ENCODE data around the gene AGO4.
"Not testable (repeated sequence)": the region's sequence is repeated elsewhere in the genome, so short reads cannot be mapped to it uniquely, and the experiment has no call there.

Gene AGO4

DNA sequence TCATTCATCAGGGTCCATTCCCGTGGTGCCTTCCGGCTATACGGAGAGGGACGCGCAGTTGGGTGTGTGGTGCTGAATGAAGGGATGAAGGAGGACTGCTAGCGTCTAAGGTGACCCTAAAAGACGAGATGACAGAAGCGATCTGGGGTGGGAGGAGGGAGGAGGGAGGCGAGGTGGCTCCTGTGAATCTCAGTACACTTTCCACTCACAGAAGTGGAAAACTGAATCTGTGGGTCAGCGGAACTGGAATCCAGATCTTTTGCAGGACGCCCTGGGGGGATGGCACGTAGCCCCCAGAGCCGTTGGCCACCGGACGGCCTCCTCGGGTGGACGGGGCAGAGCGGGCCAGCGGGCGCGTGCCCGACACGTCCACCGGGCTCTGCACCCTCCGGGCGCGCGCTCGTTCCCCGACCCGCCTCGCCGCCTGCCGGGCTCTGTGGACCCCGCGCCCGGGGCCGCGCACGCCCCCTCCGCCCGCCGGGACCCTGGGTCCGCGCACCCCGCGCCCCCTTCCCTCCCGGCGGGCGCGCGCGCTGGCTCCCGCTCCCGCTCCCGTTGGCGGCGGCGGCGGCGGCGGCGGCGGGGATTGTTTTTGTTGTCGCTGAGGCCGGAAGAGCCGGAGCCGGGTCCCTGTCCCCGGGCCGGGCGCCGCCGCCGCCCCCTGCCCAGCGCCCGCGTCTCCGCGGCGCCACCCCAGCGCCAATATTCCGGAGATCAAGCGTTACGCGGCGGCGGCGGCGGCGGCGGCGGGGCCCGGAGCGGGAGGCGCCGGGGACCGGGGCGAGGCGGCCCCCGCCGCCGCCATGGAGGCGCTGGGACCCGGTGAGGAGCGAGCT, at the start of gene AGO4:
TSS of gene AGO4 (plus strand) at position 403 of the 836 bp plus-strand sequence. CDS start at position 804, 401 bp downstream.
- DNase-seq, result peak; percentile 46

DNA sequence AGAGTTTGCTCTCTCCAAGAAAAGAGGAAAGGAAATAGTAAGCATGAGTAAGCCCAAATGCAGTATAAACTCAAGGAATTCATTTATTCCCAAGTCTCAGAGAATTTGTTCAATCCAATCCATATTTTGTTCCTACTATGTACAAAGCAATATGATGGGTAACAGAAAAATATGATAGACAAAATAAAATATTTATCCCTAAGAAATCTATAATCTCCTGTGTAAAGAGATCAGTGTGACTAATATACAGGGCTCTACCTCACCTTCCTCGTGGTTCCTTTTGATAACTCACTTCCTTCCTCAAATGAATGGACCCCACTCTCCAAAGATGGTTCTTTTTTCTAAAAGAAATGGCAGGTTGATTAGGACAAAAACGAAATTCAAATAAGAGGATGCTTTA, 45.7 kb upstream of the AGO4 start:
- no peak for DNase-seq

DNA sequence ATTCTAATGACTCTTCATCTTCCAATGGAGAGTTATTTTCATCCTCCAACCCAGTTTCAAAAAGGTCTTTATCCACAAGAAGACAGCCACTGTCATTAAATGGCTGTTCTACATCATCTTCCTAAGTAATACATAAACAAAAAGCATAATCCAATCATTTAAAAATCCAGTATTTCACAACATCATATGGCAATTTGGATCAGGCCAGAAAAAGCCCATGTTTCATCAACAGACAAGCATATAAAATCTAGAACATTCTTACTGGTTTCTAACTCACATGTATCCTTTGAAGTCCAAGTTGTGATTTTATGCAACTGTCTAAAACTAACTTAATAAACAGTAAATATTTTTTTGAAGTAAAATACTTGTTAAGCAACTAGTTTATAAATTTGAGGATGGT, 44.6 kb upstream of the AGO4 start:
- no peak for DNase-seq

DNA sequence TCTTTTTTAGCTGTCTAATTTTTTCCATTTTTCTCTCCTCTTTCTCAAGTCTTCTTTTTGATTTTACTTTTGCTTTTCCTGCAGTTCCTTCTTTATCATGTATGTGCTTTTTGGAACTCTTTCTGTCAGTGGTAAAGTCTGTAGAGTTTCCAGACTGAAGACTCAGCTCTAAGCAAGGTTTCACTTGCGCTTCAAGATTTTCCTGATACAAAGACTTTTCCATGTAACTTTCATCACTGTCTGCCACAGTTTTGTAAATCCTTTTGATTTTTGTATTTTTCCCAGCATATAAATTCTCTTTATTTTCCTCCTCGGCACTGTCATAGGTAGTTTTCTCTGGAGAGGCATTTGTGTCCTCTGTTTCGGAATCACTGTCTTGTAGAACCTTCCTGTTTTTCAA, 43.5 kb upstream of the AGO4 start:
- no peak for DNase-seq

DNA sequence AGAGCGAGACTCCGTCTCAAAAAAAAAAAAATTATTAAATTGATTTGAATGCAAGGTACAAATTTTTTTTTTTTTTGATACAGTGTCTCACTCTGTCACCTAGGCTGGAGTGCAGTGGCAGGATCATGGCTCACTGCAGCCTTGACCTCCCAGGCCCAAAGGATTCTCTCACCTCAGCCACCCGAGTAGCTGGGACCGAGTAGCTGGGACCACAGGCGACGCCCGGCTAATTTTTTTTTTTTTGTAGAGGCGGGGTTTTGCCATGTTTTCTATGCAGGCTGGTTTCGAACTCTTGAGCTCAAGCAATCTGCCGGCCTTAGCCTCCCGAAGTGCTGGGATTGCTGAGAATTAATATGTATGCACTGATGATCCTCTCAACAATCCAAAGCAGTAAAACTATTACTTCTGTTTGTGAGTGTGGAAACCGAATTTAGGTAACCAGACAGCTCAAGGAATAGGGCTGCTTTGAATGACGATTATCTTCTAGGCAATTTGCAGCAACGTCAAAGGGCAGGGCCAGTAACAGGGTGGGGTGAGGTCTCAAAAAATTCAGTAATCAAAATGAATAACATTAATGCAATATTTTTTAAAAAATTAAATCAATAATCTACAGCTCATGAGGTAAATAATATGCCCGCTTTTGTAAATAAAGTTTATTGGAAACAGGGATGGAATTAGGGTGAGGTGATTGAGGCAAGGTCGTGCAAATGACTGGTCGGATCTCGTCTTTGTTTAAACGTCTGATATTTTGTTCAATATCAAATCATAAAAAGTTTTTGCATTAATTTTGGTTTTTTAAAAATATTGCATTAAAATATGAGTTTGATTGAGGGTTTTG, 39.2 kb upstream of the AGO4 start:
- DNase-seq, result no peak

DNA sequence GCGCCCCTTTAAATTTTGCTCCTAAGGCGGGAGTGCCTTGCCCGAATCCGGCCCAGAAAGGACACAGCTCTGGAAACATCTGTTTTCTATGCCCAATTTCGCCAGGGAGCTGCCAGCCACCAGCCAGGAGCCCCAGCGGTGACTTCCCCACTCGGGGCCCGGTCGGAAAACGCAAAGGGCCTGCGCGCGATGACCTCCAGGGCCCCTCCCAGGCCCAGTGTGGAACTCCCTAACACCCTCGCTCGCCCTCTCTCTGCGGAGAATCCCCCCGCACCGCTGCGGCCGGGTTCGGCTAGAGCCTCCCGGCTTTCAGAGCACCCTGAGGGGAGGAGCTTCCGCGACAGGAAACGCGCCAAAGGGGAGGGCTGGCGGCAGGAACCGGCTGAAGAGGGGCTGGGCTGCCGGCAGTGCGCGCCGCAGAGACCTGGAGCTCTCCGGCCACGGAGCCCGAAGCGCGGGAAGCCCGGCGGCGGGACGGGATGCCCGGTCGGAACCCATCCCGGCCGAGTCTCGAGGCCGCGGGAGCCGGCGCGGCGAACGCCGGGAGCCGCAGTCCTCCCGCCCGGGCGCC, 38.5 kb upstream of the AGO4 start:
- DNase-seq, result peak; percentile 87

DNA sequence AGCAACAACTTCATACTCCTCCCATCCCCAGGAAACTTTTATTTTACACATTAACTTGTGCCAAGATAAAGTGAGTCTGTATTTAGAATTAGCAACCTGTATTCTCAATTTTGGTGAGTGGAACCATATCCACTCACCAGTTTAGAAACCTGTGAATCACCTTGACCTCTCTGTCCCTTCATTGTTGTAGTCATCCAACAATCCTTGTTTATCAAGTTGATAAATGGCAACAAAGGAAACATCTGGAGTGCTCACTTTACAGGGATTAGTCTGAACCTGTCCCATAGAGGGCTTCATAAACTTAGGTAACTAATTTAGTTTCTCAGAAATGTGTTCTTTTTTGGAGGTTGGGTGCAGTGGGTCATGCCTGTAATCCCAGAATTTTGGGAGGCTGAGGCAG, 34.1 kb upstream of the AGO4 start:
- no peak for DNase-seq

DNA sequence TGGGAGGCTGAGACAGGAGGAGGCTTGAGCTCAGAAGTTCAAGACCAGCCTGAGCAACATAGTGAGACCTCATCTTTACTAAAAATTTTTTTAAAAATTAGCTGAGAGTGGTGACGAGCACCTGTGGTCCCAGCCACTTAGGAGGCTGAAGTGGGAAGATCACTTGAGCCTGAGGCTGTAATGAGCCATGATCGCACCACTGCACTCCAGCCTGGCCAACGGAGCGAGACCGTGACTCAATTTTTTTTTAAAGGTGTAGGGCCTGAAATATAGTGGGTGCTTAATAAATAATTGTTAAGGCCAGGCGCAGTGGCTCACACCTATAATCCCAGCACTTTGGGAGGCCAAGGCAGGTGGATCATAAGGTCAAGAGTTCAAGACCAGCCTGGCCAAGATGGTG, 31.6 kb upstream of the AGO4 start:
- DNase-seq, result not testable (repeated sequence)

DNA sequence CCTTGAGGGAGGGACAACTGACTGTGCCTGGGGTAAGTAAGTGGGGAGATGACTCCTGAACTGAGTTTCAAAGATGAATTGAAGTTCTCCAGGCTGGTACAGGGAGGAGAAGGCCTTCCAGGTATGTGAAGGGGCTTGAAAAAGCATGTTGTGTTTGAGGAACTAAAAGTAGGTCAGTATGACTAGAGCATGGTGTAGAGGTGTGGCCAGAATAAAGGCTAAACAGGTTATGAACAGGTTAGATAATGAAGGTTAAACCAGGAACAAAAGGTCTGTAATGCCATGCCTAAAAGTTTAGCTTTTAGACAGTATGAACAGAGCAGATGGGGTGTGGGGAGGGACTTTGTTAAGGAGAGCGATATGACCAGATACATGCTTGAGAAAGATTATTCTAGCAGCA, 30.7 kb upstream of the AGO4 start:
- DNase-seq, result no peak

DNA sequence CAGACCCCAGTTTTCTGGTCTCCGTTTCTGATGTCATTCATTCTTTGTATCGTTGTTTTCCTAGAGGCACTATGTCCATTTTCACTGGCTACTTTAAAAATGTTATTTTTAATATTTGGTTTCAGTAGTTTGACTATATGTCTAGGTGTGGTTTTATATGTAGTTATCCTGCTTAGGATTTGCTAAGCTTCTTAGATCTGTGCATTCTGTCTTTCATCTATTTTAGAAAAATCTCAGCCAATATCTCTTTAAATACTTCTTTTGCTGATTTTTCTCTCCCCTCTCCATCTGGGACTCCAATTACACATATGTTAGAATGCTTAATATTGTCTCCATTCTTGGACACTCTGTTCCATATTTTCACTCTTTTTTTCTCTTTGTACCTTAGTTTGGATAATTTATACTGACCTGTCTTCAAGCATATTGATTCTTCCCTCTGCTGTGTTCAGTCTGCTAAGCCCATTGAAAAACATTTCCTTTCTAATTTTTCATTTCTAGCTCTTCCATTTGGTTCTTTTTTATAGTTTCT, 24.7 kb upstream of the AGO4 start:
- no peak for DNase-seq

DNA sequence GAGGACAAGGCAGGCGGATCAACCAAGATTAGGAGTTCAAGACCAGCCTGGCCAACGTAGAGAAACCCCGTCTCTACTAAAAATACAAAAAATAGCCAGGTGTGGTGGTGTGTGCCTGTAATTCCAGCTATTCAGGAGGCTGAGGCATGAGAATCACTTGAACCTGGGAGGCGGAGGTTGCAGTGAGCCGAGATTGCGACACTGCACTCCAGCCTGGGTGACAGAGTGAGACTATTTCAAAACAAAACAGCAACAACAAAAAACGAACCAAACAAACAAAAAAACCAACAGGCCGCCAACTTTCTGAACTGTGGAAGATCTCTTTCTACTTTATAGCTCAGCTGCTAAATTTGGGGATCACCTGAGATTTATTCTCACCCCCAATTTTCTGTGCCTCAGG, 23.5 kb upstream of the AGO4 start:
- DNase-seq, result not testable (repeated sequence)

DNA sequence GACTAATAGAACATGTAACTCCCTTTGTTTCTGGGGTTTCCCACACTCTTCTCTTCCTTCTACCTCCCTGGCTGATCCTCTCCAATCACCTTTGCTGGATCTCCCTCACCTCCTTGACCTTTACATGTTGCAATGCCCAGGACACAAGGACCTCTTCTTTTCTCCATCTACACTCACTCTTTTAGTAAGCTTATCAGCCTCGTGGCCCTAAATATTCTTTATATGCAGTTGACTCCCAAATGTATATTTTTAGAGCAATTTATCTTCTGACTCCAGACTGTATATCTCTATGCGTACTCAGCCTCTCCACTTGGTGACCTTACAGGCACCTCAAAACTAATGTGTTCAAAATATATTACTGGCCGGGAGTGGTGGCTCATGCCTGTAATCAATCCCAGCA, 19.7 kb upstream of the AGO4 start:
- no peak for DNase-seq

DNA sequence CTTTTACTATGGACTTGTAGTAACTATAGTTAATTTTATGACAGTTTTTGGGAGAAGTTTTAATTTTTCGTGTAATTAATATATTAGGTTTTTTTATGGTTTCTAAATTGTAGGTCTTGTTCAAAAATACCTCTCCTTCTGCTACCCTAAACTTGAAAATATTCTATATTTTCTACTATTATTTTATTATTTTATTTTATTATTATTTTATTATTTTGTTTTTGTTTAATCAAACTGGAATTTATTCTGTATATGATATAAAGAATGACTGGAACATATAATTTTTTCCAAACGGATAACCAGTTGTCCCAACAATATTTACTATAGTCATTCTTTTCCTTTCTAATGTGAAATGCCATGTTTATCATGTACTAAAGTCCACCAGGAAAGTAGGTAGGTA, 17.1 kb upstream of the AGO4 start:
- DNase-seq, result no peak

DNA sequence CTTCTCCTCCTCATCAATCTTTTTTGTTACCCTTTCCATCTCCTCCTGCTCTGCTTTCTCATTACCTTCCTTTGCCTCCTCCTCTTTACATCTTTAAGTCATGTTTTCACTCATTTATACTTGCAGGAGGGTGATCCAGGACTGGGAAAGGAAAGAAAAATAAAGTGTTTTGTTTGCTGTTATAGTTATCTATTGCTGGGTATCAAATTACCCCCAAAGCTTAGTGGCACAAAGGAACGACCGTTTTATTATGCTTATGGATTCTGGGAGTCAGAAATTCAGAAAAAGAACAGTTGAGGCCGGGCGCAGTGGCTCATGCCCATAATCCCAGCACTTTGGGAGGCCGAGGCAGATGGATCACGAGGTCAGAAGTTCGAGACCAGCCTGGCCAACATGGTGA, 12.5 kb upstream of the AGO4 start:
- no peak for DNase-seq

DNA sequence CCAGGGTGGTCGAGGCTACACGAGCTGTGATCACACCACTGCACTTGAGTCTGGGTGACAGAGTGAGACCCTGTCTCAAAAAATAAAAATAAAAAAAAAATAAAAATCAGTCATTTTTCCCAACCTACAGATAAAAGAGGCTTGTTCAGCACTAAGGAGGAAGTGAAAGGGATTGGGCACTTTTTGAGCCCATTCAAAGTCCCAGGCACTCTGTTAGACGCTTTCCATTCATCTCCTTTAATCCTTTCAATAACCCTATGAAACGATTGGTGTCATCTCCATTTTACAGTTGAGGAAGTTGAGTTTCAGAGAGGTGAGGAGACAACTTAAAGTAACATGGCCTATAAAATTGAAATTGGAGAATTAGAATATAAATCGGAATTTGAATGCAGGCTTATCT, 10.4 kb upstream of the AGO4 start:
- DNase-seq, result no peak

DNA sequence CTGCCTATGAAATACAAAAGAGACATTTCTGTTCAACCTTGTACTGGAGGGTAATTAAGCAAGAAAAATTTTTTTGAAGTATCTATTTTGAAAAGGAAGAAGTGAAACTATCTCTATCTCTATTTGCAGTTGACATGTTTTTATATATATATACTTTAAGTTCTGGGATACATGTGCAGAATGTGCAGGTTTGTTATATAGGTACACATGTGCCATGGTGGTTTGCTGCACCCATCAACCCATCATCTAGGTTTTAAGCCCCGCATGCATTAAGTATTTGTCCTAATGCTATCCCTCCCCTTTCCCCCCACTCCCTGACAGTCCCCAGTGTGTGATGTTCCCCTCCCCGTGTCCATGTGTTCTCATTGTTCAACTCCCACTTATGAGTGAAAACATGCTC, 9.8 kb upstream of the AGO4 start:
- not testable (repeated sequence) for DNase-seq

DNA sequence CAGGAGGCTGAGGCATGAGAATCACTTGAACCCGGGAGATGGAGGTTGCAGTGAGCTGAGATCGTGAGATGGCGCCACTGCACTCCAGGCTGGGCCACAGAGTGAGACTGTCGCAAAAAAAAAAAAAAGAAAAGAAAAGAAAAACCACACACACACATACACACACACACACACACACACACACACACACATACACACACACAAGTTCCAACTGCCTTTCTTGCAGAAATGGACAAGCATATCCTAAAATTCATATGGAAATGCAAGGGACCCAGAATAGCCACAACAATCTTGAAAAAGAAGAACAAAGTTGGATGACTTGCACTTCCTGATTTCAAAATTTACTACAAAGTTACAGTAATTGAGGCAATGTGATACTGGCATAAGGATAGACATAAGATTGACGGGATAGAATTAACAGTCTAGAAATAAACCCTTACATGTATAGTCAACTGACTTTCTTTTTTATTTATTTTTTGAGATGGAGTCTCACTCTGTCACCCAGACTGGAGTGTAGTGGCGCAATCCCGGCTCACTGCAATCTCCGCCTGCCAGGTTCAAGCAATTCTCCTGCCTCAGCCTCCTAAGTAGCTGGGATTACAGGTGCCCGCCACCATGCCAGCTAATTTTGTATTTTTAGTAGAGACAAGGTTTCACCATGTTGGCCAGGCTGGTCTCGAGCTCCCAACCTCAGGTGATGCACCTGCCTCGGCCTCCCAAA, 7.5 kb upstream of the AGO4 start:
- not testable (repeated sequence) for DNase-seq

DNA sequence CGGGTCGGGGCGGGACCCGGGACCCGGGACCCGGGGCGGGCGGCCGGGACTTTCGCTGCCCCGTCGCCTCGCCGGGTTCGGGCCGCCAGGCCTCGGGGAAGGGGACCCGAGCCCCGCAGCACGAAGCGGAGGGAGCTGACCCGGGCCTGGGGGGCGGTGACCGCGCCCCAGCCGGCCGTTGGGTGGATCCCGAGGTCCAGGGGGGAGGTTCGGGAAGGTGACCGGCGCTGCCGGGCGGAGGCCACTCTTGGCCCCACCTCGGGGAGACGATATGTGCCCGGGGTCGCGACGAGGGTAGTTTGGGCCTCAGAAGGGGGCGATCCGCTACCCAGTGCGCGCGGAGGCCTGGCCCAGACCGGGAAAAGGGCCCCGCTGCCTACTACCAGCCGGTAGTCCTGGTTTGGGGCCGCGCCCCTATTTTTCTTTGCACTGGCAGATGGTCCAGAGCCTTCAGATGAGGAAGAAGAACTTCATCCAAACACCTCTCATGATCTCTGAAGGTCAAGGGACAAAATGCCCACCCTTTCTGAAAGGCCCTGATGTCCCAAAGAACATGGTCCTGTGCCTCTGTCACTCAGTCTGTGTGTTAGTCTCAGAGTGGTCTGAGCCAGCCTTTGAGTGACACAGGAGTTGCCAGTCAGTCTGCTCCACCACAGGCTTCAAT, 766 bp downstream of the AGO4 start:
- peak; percentile 21 for DNase-seq

DNA sequence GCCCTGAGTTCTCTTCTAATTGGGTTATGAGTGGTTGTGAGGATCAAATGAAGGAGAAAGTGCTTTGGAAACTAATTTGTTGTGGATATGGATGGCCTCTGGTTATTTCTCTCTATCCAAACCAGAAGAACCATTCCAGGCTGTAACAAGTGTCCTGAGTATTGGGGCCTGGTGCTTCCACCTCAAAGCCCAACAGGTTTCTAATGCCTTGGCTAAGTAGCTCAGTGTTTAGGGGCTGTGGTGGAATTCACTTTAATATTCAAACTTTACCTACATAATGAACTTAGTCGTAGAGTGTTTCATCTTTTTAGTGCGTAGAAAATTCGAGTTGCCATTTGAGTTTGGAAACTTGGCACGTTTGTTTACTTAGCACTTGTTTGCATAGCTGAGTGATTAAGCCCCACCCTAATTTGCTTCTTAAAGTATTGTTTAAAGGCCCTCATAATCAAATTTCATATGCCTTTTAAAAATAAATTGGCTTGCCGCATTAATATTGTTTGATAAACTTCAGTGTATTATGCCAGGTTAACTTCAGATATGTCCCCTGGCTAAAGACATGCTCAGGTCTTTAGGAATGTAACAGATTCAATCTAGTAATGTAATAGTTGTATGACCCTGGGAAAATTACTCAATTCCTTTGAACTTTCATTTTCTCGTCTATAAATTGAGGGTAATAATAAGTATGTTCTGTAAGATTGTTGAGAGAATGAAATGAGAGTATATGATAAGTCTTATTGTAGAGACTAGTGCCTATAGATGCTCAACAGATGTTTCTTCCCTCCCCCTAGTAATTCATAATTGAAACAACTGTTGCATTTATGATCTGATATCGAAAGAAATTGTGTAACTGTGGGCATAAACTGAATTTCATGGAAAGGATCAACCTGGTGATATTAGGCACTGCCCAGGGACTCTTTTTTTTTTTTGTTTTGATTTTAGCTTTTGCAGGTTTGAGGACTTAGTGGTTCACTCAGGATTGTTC, 1.6 kb downstream of the AGO4 start:
- no peak for DNase-seq

DNA sequence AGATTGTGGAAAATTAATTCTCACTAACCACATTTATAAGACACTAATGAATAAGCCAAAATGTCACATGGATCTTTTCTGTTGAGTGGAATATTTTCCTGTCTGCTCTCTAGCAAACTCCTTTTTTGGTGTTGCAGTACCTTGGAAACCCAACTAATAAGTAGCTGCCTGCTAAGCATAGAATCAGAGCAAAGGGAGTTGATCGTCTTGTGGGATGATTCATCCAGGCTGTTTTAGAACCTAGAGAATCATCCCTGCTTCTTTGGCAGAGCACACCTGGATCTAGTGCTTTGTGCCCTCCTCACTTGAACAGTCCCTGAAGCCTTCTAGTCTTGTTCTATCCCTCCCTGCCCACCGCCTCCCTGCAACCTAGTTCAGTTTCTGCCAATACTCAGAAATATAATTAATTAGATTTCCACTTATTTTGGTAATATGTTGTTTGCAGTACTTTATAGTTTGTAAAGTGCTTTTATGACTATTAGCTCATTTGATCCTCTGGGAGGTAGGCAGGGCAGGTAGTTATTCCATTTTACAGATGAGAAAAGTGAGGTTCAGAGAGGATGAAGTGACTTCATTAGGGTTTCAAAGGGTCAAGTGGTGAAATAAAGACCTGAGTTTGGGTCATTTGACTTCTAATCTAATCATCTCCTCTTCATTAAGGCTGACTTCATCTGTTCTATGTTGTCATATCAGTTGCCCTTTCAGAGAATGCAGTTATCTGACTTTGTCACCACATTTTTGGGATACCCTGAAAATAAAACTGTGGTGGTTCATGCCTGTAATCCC, 2.5 kb downstream of the AGO4 start:
- no peak for DNase-seq
